Liver (tissue), 9 donors: ENCODE results near the gene GEMIN2. TPM values are rescaled to one million over a fixed set of nuclear protein-coding genes. Genes with fewer than 3 reads are reported as not detected.
"Not testable (repeated sequence)": the region's sequence is repeated elsewhere in the genome, so short reads cannot be mapped to it uniquely, and the experiment has no call there.

Experiments
- DNase-seq: peaks from one replicate; pipeline ENCODE4 v3.0.0-alpha.2; 2017; ENCODE audit warnings: low spot score
- H3K27ac ChIP-seq, 2 donors: one replicate each; pipeline ENCODE4 v1.7.0; 2013; ENCODE audit warnings: inconsistent platforms in 2 of 2, low read length in 2 of 2, control low read depth in 1 of 2, low read depth in 1 of 2, mild to moderate bottlenecking in 1 of 2
- H3K27me3 ChIP-seq, 4 donors: one replicate each; pipeline versions ENCODE4 v1.6.1 to v1.7.0; 2013; ENCODE audit warnings: low read length in 3 of 4, inconsistent platforms in 1 of 4, mild to moderate bottlenecking in 1 of 4, moderate library complexity in 1 of 4; ENCODE audit not compliant: control insufficient read depth in 4 of 4, insufficient read depth in 4 of 4
- H3K36me3 ChIP-seq, 4 donors: one replicate each; pipeline versions ENCODE4 v1.6.1 to v1.7.0; 2013; ENCODE audit warnings: low read length in 3 of 4, mild to moderate bottlenecking in 3 of 4, low read depth in 1 of 4, moderate library complexity in 1 of 4; ENCODE audit not compliant: control insufficient read depth in 4 of 4, insufficient read depth in 3 of 4
- H3K4me1 ChIP-seq, 4 donors: one replicate each; pipeline versions ENCODE4 v1.6.1 to v1.7.0; 2013; ENCODE audit warnings: low read length in 3 of 4, mild to moderate bottlenecking in 3 of 4, moderate library complexity in 1 of 4; ENCODE audit not compliant: control insufficient read depth in 4 of 4, insufficient read depth in 4 of 4
- H3K4me3 ChIP-seq, 3 donors: one replicate each; pipeline versions ENCODE4 v1.6.1 to v1.7.0; 2013; ENCODE audit warnings: low read length in 3 of 3, control low read depth in 1 of 3, low read depth in 1 of 3, mild to moderate bottlenecking in 1 of 3
- H3K9ac ChIP-seq, 2 donors: one replicate each; pipeline ENCODE4 v1.7.0; 2013; ENCODE audit warnings: low read length in 2 of 2, mild to moderate bottlenecking in 2 of 2, moderate library complexity in 2 of 2, control low read depth in 1 of 2, low read depth in 1 of 2
- H3K9me3 ChIP-seq, 4 donors: one replicate each; pipeline versions ENCODE4 v1.6.1 to v1.7.0; 2013; ENCODE audit warnings: low read length in 3 of 4; ENCODE audit not compliant: control insufficient read depth in 4 of 4
- ATF3 ChIP-seq: IDR thresholded peaks from 2 replicates; pipeline ENCODE4 v1.6.1; 2016; ENCODE audit warnings: antibody characterized with exemption
- EGR1 ChIP-seq, 2 donors: IDR thresholded peaks; 2 replicates each; pipeline ENCODE4 v1.6.1; 2016 to 2018; ENCODE audit warnings: antibody characterized with exemption in 2 of 2, low read depth in 2 of 2
- FOXA1 ChIP-seq: IDR thresholded peaks from 2 replicates; pipeline ENCODE4 v1.6.1; 2016; ENCODE audit warnings: antibody characterized with exemption
- FOXA2 ChIP-seq: IDR thresholded peaks from 2 replicates; pipeline ENCODE4 v1.6.1; 2016; ENCODE audit warnings: antibody characterized with exemption
- GABPA ChIP-seq, 2 donors: IDR thresholded peaks in 1 of 2; conservative IDR thresholded peaks in 1 of 2; 2 replicates each; pipeline ENCODE4 v1.6.1; 2016; ENCODE audit warnings: antibody characterized with exemption in 2 of 2, mild to moderate bottlenecking in 1 of 2, moderate library complexity in 1 of 2
- HNF4A ChIP-seq, 2 donors: conservative IDR thresholded peaks; 2 replicates each; pipeline ENCODE4 v1.6.1; 2016; ENCODE audit warnings: antibody characterized with exemption in 2 of 2, mild to moderate bottlenecking in 2 of 2
- HNF4G ChIP-seq: IDR thresholded peaks from 2 replicates; pipeline ENCODE4 v1.6.1; 2016; ENCODE audit warnings: antibody characterized with exemption
- JUND ChIP-seq, 2 donors: IDR thresholded peaks; 2 replicates each; pipeline ENCODE4 v1.6.1; 2016; ENCODE audit warnings: antibody characterized with exemption in 2 of 2
- NR2F2 ChIP-seq: IDR thresholded peaks from 2 replicates; pipeline ENCODE4 v1.6.1; 2016; ENCODE audit warnings: antibody characterized with exemption
- RAD21 ChIP-seq, 2 donors: IDR thresholded peaks; 2 replicates each; pipeline ENCODE4 v1.6.1; 2016; ENCODE audit warnings: antibody characterized with exemption in 2 of 2, mild to moderate bottlenecking in 2 of 2
- REST ChIP-seq: IDR thresholded peaks from 2 replicates; pipeline ENCODE4 v1.6.1; 2016; ENCODE audit warnings: antibody characterized with exemption, mild to moderate bottlenecking
- RXRA ChIP-seq, 2 donors: IDR thresholded peaks; 2 replicates each; pipeline ENCODE4 v1.6.1; 2017 to 2018; ENCODE audit warnings: antibody characterized with exemption in 2 of 2, mild to moderate bottlenecking in 1 of 2
- SP1 ChIP-seq: IDR thresholded peaks from 2 replicates; pipeline ENCODE4 v1.6.1; 2018; ENCODE audit warnings: antibody characterized with exemption, mild to moderate bottlenecking
- TAF1 ChIP-seq: conservative IDR thresholded peaks from 2 replicates; pipeline ENCODE4 v1.6.1; 2016; ENCODE audit warnings: antibody characterized with exemption, mild to moderate bottlenecking
- YY1 ChIP-seq: IDR thresholded peaks from 2 replicates; pipeline ENCODE4 v1.6.1; 2016; ENCODE audit warnings: antibody characterized with exemption, mild to moderate bottlenecking
- ZBTB33 ChIP-seq: IDR thresholded peaks from 2 replicates; pipeline ENCODE4 v1.6.1; 2016; ENCODE audit warnings: antibody characterized with exemption
- WGBS: extraction: QIAGEN DNeasy Blood & Tissue Kit; methylation state at CpG from one replicate; pipeline ENCODE4 v1.1.7; 2013; 5-methylcytosine and 5-hydroxymethylcytosine counted together
- polyA plus RNA-seq, 2 donors: library from polyadenylated mRNA; stranded (reverse) in 1 of 2; unstranded in 1 of 2; fragments of 200-250 nt in 1 of 2; fragments of >200 nt in 1 of 2; fragmentation: Nextera tagmentation in 1 of 2; extraction: Ambion mirVana in 1 of 2; gene quantifications; one replicate each; pipeline versions ENCODE4 v1.2.1 to v1.2.3, GENCODE V29; 2013 to 2015
- total RNA-seq, 2 donors: library from RNA; depleted of rRNA; stranded (reverse); fragments of >200 nt; gene quantifications; one replicate each; pipeline ENCODE4 v1.2.3, GENCODE V29; 2014
- TF ChIP-seq, protein P1 (sequence below): IDR thresholded peaks from 2 replicates; pipeline ENCODE4 v1.6.1; 2016; ENCODE audit warnings: antibody characterized with exemption
- TF ChIP-seq, protein P2 (sequence below): fragments of 150-350 bp; IDR thresholded peaks from 2 replicates; pipeline ENCODE4 v1.5.1; 2017; ENCODE audit warnings: improper control_type of control experiment, low read depth, low read length; ENCODE audit not compliant: missing input control
- donor health status: healthy.
- donor health status: healthy.
- donor health status: healthy.
- donor health status: healthy.
- donor health status: healthy.

Gene GEMIN2
- total and polyA plus RNA-seq, 4 donors = 2.8 to 9.0 (median 4.5) TPM

GRCh38 chr14:39137835-39138234, 23.7 kb downstream of the GEMIN2 start:
- H3K4me3 ChIP-seq, H3K9ac ChIP-seq, H3K9me3 ChIP-seq, DNase-seq, H3K27ac ChIP-seq, H3K27me3 ChIP-seq, H3K4me1 ChIP-seq: not testable (repeated sequence)
- 94% methylated on average over 8 of the region's 8 CpGs for WGBS
- H3K36me3 ChIP-seq = peaks cover 3 to 13% (median 8%) of the 10 kb centered on the region in 4 donors

DNA sequence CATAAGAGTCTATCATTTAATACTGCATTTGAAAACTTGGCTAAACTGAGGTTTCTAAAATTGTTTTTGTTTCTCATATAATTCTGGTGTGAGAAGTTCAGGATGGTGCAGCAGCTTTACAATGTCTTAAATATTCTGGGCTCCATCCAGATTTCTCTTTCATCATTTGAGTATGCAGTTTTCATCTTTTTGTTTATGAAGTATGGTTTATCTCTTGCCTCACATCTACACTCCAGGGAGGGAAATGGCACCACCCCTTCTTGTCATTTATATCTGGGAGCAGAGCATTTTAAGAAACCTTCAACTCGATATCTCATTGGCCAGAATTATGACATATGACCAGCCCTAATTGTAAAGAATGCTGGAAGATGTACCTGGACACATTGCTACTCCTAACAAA, 24.3 kb downstream of the GEMIN2 start:
- H3K27ac ChIP-seq = no peak overlapping the region
- DNase-seq = no peak
- TF ChIP-seq RXRA (IDR thresholded peaks at IDR 0.05) (no peak), REST (no peak), ZBTB33 (no peak), EGR1 (IDR thresholded peaks at IDR 0.05; ENCODE audit: low read depth in 2 of 2) (no peak), JUND (IDR thresholded peaks at IDR 0.05) (no peak), GABPA (IDR thresholded peaks at IDR 0.05 in 1 of 2, conservative IDR thresholded peaks at IDR 0.05 in 1 of 2) (no peak), HNF4A (conservative IDR thresholded peaks at IDR 0.05) (no peak), SP1 (no peak), HNF4G (no peak), FOXA2 (no peak), FOXA1 (no peak), NR2F2 (no peak), ATF3 (no peak), TAF1 (no peak), YY1 (no peak), RAD21 (IDR thresholded peaks at IDR 0.05) (no peak)
- TF ChIP-seq, protein P1, sequence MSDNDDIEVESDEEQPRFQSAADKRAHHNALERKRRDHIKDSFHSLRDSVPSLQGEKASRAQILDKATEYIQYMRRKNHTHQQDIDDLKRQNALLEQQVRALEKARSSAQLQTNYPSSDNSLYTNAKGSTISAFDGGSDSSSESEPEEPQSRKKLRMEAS = no peak
- TF ChIP-seq, protein P2, sequence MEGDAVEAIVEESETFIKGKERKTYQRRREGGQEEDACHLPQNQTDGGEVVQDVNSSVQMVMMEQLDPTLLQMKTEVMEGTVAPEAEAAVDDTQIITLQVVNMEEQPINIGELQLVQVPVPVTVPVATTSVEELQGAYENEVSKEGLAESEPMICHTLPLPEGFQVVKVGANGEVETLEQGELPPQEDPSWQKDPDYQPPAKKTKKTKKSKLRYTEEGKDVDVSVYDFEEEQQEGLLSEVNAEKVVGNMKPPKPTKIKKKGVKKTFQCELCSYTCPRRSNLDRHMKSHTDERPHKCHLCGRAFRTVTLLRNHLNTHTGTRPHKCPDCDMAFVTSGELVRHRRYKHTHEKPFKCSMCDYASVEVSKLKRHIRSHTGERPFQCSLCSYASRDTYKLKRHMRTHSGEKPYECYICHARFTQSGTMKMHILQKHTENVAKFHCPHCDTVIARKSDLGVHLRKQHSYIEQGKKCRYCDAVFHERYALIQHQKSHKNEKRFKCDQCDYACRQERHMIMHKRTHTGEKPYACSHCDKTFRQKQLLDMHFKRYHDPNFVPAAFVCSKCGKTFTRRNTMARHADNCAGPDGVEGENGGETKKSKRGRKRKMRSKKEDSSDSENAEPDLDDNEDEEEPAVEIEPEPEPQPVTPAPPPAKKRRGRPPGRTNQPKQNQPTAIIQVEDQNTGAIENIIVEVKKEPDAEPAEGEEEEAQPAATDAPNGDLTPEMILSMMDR = no peak
- no peak overlapping the region for H3K9ac ChIP-seq
- no peak overlapping the region for H3K4me3 ChIP-seq
- 99% methylated on average over 1 of the region's 1 CpG for WGBS
- H3K4me1 ChIP-seq = peaks cover 0 to 7% (median 1%) of the 10 kb centered on the region in 4 donors
- H3K9me3 ChIP-seq = no peaks in the 10 kb centered on the region
- H3K36me3 ChIP-seq = peaks cover 3 to 13% (median 8%) of the 10 kb centered on the region in 4 donors
- no peaks in the 10 kb centered on the region for H3K27me3 ChIP-seq
